Liver (tissue), 9 donors: ENCODE results near the gene SBK2. TPM values are rescaled to one million over a fixed set of nuclear protein-coding genes. Genes with fewer than 3 reads are reported as not detected.

Experiments
- DNase-seq: peaks from one replicate; pipeline ENCODE4 v3.0.0-alpha.2; 2017; ENCODE audit warnings: low spot score
- H3K27ac ChIP-seq, 2 donors: one replicate each; pipeline ENCODE4 v1.7.0; 2013; ENCODE audit warnings: inconsistent platforms in 2 of 2, low read length in 2 of 2, control low read depth in 1 of 2, low read depth in 1 of 2, mild to moderate bottlenecking in 1 of 2
- H3K27me3 ChIP-seq, 4 donors: one replicate each; pipeline versions ENCODE4 v1.6.1 to v1.7.0; 2013; ENCODE audit warnings: low read length in 3 of 4, inconsistent platforms in 1 of 4, mild to moderate bottlenecking in 1 of 4, moderate library complexity in 1 of 4; ENCODE audit not compliant: control insufficient read depth in 4 of 4, insufficient read depth in 4 of 4
- H3K36me3 ChIP-seq, 4 donors: one replicate each; pipeline versions ENCODE4 v1.6.1 to v1.7.0; 2013; ENCODE audit warnings: low read length in 3 of 4, mild to moderate bottlenecking in 3 of 4, low read depth in 1 of 4, moderate library complexity in 1 of 4; ENCODE audit not compliant: control insufficient read depth in 4 of 4, insufficient read depth in 3 of 4
- H3K4me1 ChIP-seq, 4 donors: one replicate each; pipeline versions ENCODE4 v1.6.1 to v1.7.0; 2013; ENCODE audit warnings: low read length in 3 of 4, mild to moderate bottlenecking in 3 of 4, moderate library complexity in 1 of 4; ENCODE audit not compliant: control insufficient read depth in 4 of 4, insufficient read depth in 4 of 4
- H3K4me3 ChIP-seq, 3 donors: one replicate each; pipeline versions ENCODE4 v1.6.1 to v1.7.0; 2013; ENCODE audit warnings: low read length in 3 of 3, control low read depth in 1 of 3, low read depth in 1 of 3, mild to moderate bottlenecking in 1 of 3
- H3K9ac ChIP-seq, 2 donors: one replicate each; pipeline ENCODE4 v1.7.0; 2013; ENCODE audit warnings: low read length in 2 of 2, mild to moderate bottlenecking in 2 of 2, moderate library complexity in 2 of 2, control low read depth in 1 of 2, low read depth in 1 of 2
- H3K9me3 ChIP-seq, 4 donors: one replicate each; pipeline versions ENCODE4 v1.6.1 to v1.7.0; 2013; ENCODE audit warnings: low read length in 3 of 4; ENCODE audit not compliant: control insufficient read depth in 4 of 4
- EGR1 ChIP-seq, 2 donors: IDR thresholded peaks; 2 replicates each; pipeline ENCODE4 v1.6.1; 2016 to 2018; ENCODE audit warnings: antibody characterized with exemption in 2 of 2, low read depth in 2 of 2
- FOXA1 ChIP-seq: IDR thresholded peaks from 2 replicates; pipeline ENCODE4 v1.6.1; 2016; ENCODE audit warnings: antibody characterized with exemption
- FOXA2 ChIP-seq: IDR thresholded peaks from 2 replicates; pipeline ENCODE4 v1.6.1; 2016; ENCODE audit warnings: antibody characterized with exemption
- GABPA ChIP-seq, 2 donors: IDR thresholded peaks in 1 of 2; conservative IDR thresholded peaks in 1 of 2; 2 replicates each; pipeline ENCODE4 v1.6.1; 2016; ENCODE audit warnings: antibody characterized with exemption in 2 of 2, mild to moderate bottlenecking in 1 of 2, moderate library complexity in 1 of 2
- HNF4A ChIP-seq, 2 donors: conservative IDR thresholded peaks; 2 replicates each; pipeline ENCODE4 v1.6.1; 2016; ENCODE audit warnings: antibody characterized with exemption in 2 of 2, mild to moderate bottlenecking in 2 of 2
- HNF4G ChIP-seq: IDR thresholded peaks from 2 replicates; pipeline ENCODE4 v1.6.1; 2016; ENCODE audit warnings: antibody characterized with exemption
- JUND ChIP-seq, 2 donors: IDR thresholded peaks; 2 replicates each; pipeline ENCODE4 v1.6.1; 2016; ENCODE audit warnings: antibody characterized with exemption in 2 of 2
- NR2F2 ChIP-seq: IDR thresholded peaks from 2 replicates; pipeline ENCODE4 v1.6.1; 2016; ENCODE audit warnings: antibody characterized with exemption
- RAD21 ChIP-seq, 2 donors: IDR thresholded peaks; 2 replicates each; pipeline ENCODE4 v1.6.1; 2016; ENCODE audit warnings: antibody characterized with exemption in 2 of 2, mild to moderate bottlenecking in 2 of 2
- RXRA ChIP-seq, 2 donors: IDR thresholded peaks; 2 replicates each; pipeline ENCODE4 v1.6.1; 2017 to 2018; ENCODE audit warnings: antibody characterized with exemption in 2 of 2, mild to moderate bottlenecking in 1 of 2
- SP1 ChIP-seq: IDR thresholded peaks from 2 replicates; pipeline ENCODE4 v1.6.1; 2018; ENCODE audit warnings: antibody characterized with exemption, mild to moderate bottlenecking
- YY1 ChIP-seq: IDR thresholded peaks from 2 replicates; pipeline ENCODE4 v1.6.1; 2016; ENCODE audit warnings: antibody characterized with exemption, mild to moderate bottlenecking
- WGBS: extraction: QIAGEN DNeasy Blood & Tissue Kit; methylation state at CpG from one replicate; pipeline ENCODE4 v1.1.7; 2013; 5-methylcytosine and 5-hydroxymethylcytosine counted together
- polyA plus RNA-seq, 2 donors: library from polyadenylated mRNA; stranded (reverse) in 1 of 2; unstranded in 1 of 2; fragments of 200-250 nt in 1 of 2; fragments of >200 nt in 1 of 2; fragmentation: Nextera tagmentation in 1 of 2; extraction: Ambion mirVana in 1 of 2; gene quantifications; one replicate each; pipeline versions ENCODE4 v1.2.1 to v1.2.3, GENCODE V29; 2013 to 2015
- total RNA-seq, 2 donors: library from RNA; depleted of rRNA; stranded (reverse); fragments of >200 nt; gene quantifications; one replicate each; pipeline ENCODE4 v1.2.3, GENCODE V29; 2014
- TF ChIP-seq, protein P1 (sequence below): IDR thresholded peaks from 2 replicates; pipeline ENCODE4 v1.6.1; 2016; ENCODE audit warnings: antibody characterized with exemption, mild to moderate bottlenecking
- TF ChIP-seq, protein P2 (sequence below): IDR thresholded peaks from 2 replicates; pipeline ENCODE4 v1.6.1; 2016; ENCODE audit warnings: antibody characterized with exemption
- TF ChIP-seq, protein P3 (sequence below): IDR thresholded peaks from 2 replicates; pipeline ENCODE4 v1.6.1; 2016; ENCODE audit warnings: antibody characterized with exemption
- TF ChIP-seq, protein P4 (sequence below): IDR thresholded peaks from 2 replicates; pipeline ENCODE4 v1.6.1; 2016; ENCODE audit warnings: antibody characterized with exemption
- donor health status: healthy.
- donor health status: healthy.
- donor health status: healthy.
- donor health status: healthy.
- donor health status: healthy.

Gene SBK2
- total and polyA plus RNA-seq, 4 donors: not detected

DNA sequence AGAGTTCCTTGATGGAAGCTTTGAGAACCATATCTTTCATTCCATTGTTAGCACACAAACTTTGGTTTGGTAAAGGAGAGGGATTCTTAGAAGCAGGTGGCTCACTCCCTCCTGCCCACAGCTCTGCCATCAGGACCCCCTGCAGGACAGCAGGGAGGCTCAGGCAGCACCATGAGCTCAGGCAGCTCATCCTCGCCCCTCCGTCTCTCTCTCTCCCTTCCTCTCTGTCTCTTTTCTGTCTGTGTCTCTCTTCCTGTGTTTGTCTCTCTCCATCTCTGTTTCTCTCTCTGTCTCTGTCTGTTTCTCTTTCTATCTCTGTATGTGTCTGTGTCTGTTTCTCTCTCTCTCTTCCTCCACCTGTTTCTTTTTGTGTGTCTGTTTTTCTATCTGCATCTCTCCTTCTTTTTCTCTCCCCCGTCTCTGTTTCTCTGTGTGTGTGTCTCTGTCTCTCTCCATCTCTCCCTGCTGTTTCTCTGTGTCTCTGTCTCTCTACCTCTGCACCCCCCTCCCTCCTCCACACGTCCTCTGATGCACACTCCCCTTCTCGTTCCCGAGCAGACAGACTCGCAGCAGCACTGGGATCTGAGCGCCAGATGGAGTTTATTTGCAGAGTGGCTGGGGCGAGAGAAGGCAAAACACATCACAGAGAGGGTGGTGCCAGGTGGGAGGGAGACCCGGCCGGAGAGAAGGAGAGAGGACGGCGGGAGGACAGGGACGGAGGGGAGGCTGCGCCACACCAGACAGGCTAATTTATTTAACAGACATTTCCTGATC is 8.7 kb downstream of the SBK2 start:
- TF ChIP-seq, protein P1, sequence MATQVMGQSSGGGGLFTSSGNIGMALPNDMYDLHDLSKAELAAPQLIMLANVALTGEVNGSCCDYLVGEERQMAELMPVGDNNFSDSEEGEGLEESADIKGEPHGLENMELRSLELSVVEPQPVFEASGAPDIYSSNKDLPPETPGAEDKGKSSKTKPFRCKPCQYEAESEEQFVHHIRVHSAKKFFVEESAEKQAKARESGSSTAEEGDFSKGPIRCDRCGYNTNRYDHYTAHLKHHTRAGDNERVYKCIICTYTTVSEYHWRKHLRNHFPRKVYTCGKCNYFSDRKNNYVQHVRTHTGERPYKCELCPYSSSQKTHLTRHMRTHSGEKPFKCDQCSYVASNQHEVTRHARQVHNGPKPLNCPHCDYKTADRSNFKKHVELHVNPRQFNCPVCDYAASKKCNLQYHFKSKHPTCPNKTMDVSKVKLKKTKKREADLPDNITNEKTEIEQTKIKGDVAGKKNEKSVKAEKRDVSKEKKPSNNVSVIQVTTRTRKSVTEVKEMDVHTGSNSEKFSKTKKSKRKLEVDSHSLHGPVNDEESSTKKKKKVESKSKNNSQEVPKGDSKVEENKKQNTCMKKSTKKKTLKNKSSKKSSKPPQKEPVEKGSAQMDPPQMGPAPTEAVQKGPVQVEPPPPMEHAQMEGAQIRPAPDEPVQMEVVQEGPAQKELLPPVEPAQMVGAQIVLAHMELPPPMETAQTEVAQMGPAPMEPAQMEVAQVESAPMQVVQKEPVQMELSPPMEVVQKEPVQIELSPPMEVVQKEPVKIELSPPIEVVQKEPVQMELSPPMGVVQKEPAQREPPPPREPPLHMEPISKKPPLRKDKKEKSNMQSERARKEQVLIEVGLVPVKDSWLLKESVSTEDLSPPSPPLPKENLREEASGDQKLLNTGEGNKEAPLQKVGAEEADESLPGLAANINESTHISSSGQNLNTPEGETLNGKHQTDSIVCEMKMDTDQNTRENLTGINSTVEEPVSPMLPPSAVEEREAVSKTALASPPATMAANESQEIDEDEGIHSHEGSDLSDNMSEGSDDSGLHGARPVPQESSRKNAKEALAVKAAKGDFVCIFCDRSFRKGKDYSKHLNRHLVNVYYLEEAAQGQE: no peak
- TF ChIP-seq, protein P2, sequence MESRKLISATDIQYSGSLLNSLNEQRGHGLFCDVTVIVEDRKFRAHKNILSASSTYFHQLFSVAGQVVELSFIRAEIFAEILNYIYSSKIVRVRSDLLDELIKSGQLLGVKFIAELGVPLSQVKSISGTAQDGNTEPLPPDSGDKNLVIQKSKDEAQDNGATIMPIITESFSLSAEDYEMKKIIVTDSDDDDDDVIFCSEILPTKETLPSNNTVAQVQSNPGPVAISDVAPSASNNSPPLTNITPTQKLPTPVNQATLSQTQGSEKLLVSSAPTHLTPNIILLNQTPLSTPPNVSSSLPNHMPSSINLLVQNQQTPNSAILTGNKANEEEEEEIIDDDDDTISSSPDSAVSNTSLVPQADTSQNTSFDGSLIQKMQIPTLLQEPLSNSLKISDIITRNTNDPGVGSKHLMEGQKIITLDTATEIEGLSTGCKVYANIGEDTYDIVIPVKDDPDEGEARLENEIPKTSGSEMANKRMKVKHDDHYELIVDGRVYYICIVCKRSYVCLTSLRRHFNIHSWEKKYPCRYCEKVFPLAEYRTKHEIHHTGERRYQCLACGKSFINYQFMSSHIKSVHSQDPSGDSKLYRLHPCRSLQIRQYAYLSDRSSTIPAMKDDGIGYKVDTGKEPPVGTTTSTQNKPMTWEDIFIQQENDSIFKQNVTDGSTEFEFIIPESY: no peak
- TF ChIP-seq RAD21 (IDR thresholded peaks at IDR 0.05) (no peak), SP1 (no peak), EGR1 (IDR thresholded peaks at IDR 0.05; ENCODE audit: low read depth in 2 of 2) (no peak), YY1 (no peak), RXRA (IDR thresholded peaks at IDR 0.05) (no peak), JUND (IDR thresholded peaks at IDR 0.05) (no peak), FOXA2 (no peak), NR2F2 (no peak), FOXA1 (no peak), GABPA (IDR thresholded peaks at IDR 0.05 in 1 of 2, conservative IDR thresholded peaks at IDR 0.05 in 1 of 2) (no peak), HNF4A (conservative IDR thresholded peaks at IDR 0.05) (no peak)
- TF ChIP-seq, protein P3, sequence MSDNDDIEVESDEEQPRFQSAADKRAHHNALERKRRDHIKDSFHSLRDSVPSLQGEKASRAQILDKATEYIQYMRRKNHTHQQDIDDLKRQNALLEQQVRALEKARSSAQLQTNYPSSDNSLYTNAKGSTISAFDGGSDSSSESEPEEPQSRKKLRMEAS: no peak
- TF ChIP-seq, protein P4, sequence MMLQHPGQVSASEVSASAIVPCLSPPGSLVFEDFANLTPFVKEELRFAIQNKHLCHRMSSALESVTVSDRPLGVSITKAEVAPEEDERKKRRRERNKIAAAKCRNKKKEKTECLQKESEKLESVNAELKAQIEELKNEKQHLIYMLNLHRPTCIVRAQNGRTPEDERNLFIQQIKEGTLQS: no peak
- Histone ChIP-seq H3K36me3 (no peaks in the 10 kb centered on the region), H3K27me3 (no peaks in the 10 kb centered on the region), H3K9ac (no peak overlapping the region), H3K4me1 (peaks cover 0 to 10% (median 5%) of the 10 kb centered on the region in 4 donors), H3K4me3 (no peak overlapping the region), H3K9me3 (no peaks in the 10 kb centered on the region), H3K27ac (no peak overlapping the region)
- DNase-seq: no peak
- 25% methylated on average over 15 of the region's 15 CpGs for WGBS

DNA sequence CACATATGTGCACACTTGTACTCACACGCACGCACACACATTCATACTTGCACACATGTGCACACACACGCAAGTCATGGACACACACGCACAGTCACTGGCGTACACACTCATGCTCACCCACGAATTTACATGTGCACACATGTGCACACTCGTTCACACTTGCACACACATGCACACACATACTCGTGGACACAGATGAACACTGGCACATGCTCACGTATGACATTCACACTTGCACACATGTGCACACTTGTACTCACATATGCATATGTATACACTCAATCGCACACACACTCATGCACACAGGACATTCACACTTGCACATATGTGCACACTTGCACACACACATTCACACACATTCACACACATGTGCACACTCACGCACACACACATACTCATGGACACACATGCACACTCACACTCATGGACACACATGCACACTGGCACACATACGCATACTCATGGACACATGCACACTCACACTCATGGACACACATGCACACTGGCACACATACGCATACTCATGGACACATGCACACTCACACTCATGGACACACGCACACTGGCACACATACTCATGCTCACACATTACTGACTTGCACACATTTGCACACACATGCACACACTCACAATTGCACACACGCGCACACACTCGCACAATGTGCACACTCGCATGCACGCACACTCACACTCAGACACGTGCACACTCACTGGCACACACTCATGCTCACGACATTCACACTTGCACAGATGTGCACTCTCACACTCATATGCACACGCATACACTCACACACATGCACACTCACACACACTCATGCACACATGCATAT is 9.5 kb downstream of the SBK2 start:
- Histone ChIP-seq H3K4me3 (no peak overlapping the region), H3K9me3 (no peaks in the 10 kb centered on the region), H3K9ac (no peak overlapping the region), H3K36me3 (no peaks in the 10 kb centered on the region), H3K27ac (no peak overlapping the region), H3K4me1 (peaks cover 0 to 10% (median 5%) of the 10 kb centered on the region in 4 donors), H3K27me3 (no peaks in the 10 kb centered on the region)
- no peak for DNase-seq
- WGBS: 85% methylated on average over 22 of the region's 22 CpGs
- no peak for TF ChIP-seq HNF4G
- TF ChIP-seq, protein P1: no peak
- TF ChIP-seq RAD21 (IDR thresholded peaks at IDR 0.05): no peak
- no peak for TF ChIP-seq FOXA2
- TF ChIP-seq NR2F2: no peak
- TF ChIP-seq FOXA1: no peak
- TF ChIP-seq, protein P4: no peak
- TF ChIP-seq, protein P3: no peak
- TF ChIP-seq GABPA (IDR thresholded peaks at IDR 0.05 in 1 of 2, conservative IDR thresholded peaks at IDR 0.05 in 1 of 2): no peak
- TF ChIP-seq, protein P2: no peak
- no peak for TF ChIP-seq SP1
- no peak for TF ChIP-seq YY1
